Brain pericyte (primary cell): ENCODE measurements around the gene JAKMIP1.

Experiments
- DNase-seq: peaks from one replicate; pipeline ENCODE4 v3.0.0-alpha.2; 2012; ENCODE audit warnings: low read depth, low spot score

JAKMIP1 gene

DNA sequence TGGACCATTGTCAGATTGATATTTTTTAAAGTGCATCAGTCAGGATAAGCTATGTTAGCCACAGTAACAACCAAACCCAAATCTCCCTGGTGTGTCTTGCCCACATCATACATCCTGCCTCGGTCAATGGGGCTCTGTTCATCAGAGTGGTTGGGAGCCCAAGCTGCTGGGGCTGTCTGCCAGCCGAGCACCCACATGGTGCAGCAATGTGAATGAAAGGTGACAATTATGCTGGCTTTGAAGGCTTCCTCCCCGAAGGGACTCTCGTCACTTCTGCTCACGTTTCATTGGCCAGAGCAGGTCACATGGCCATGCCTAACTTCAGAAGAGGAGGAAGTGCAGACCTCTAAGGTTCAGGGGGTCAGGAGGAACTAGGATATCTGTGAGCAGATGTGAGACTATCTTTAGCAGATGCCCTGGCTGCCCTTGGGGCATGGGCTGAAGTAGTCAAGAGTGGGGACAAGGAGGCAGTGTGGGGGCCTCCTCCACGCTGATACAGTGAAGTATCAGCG lies 1.3 kb upstream of the JAKMIP1 start:
- DNase-seq, result no peak

GRCh38 chr4:6200922-6201362 lies 593 bp upstream of the JAKMIP1 start:
- no peak for DNase-seq

- DNase-seq, result no peak
Observed at GRCh38 chr4:6199422-6199921, 877 bp downstream of the JAKMIP1 start.

DNA sequence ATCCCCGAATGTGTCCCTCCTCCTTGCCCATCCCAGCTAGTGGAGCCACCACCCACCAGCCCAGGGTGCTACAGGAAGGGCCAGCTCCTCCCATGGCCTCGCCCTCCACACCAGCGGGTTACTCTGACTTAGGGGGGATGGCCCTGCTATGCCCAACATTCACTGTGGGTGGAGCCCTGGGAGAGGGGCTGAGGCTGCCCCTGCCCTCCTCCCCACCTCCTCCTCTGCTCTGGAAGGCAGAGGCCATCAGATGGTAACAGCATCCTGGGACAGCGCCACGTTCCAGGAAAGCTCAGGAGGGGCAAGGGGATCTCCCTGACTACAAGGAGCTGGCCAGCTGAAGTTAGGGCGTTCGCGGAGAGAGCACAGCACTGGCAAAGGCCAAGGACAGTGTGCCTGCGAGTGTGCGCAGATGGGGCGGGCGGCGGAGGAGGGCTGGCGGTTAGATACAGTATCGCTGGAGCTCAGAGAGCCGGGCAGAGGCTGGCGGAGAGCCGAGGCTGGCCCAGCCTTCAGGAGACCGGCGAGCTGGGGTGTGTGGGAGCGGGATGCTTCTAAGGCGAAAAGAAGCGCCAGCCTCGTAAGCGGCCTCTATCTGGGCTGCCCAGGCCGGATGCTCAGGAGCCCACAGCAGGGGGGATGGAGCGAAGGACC lies 1.5 kb downstream of the JAKMIP1 start:
- no peak for DNase-seq

DNA sequence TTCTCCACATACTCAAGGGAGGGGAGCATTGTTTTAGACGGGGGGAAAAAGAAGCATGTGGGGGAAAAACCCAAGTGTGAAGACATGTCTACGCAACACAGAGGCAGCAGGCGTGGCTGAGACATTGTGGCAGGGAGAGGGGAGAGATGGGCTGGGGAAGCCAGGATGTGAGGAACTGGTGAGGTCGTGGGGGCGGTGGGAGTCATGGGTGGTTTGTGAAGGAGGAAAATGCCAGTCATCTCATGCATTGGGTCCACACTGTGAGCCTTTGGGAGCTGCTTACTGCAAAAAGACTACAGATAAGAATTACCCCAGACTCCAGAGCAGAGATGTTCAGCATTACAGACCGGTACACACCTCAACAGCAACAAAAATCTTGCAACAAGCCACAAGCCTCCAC lies 2.1 kb downstream of the JAKMIP1 start:
- no peak for DNase-seq

- no peak for DNase-seq
Observed at GRCh38 chr4:6197433-6198174, 2.7 kb downstream of the JAKMIP1 start.

GRCh38 chr4:6196871-6197270 lies 3.5 kb downstream of the JAKMIP1 start:
- DNase-seq, result no peak

GRCh38 chr4:6196324-6196723 lies 4.0 kb downstream of the JAKMIP1 start:
- DNase-seq, result no peak

GRCh38 chr4:6195602-6196319 lies 4.6 kb downstream of the JAKMIP1 start:
- DNase-seq, result no peak

DNA sequence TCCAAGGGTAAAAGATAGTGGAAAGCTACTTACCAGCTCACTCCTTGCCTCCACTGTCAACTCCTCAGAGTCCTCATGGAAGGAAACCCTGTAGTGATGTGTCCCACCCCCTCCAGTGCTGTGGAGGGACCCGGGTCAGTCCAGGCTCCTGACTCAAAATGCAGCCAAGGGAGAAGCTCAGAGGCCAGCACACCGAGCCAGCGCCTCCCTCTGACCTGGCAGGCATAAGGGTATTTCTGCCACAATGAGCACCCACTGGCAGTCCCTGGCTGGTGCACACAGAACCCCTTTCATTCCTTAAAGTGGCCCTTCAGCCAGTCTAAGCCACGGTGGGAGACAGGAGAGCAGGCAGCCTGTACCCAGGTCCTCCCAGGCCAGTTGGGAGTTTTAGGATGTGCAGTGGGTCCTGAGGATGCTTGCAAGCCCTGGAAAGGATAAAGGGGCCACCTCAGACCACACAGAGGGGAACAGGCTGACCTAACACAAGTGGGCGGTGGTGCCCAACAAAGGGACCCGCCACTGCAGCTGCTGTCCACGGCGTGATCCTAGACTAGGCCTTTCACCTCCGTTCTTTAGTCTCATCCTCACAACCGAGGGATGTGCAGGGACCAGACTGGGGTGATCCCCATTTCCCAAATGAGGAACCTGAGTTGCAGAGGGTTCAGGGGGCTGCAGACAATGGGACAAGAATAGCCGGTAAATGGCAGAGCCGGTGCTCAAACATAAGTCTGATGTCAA lies 5.7 kb downstream of the JAKMIP1 start:
- no peak for DNase-seq

GRCh38 chr4:6193399-6193798 lies 7.0 kb downstream of the JAKMIP1 start:
- DNase-seq, result no peak

DNA sequence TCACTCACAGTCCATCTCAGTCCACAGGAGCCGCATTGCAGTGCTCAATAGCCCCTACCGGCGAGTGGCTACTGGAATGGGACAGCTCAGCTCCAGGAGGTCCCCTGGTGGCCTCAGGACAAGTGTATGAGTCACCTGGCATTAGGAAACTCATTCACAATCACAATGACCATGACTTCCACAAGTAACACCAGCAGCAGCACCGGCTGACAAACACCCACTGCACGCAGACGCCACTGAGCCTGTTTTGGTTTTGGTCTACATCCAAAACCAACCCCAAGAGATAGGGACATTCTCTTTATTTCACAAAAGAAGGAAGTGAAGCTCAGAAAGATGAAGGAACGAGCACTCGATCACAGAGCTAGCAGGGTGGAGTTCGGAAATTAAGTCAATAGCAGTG lies 8.1 kb downstream of the JAKMIP1 start:
- no peak for DNase-seq

DNA sequence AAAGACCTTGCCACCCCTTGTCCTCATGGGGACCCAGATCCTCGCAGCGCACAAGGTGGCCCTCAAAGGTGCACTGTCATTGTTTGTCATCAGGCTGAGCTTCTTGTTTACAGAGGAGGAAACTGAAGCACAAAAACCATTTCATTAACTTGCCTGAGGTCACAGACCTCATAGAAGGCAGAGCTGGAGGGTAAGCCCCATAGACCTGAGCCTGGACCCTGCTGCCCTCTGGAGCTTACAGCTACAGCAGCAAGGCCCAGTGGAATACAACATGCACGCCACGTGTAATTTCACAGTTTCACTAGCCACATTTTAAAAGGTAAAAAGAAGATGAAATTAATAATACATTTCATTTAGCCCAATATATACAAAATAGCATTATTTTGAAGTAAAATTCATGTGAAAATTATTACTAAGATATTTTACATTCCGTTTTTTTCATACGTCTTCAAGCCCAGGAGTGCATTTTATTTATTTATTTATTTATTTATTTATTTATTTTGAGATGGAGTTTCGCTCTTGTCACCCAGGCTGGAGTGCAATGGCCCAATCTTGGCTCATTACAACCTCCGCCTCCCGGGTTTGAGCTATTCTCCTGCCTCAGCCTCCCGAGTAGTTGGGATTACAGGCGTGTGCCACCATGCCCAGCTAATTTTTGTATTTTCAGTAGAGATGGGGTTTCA lies 8.8 kb downstream of the JAKMIP1 start:
- DNase-seq, result no peak

GRCh38 chr4:6190486-6190885 lies 9.9 kb downstream of the JAKMIP1 start:
- DNase-seq, result no peak

DNA sequence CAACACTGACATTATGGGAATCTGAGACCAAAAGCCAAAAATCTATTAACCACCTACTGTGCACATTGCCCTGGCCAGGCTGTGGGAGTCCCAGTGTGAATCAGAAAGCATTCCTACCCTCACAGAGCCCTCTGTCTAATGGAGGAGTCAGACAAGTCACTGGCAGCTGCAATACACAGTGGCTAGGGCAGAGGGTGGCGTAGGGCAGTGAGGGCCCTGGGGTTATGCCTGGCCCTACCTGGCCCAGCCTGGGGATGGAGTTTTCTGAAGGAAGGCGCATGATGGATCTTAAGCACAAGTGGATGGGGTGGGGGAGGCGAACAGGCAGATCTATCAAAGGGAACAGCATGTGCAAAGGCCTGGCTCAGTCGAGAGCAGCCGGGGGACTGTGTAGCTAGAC lies 10.8 kb downstream of the JAKMIP1 start:
- DNase-seq, result no peak

- no peak for DNase-seq
Observed at GRCh38 chr4:6188687-6189305, 11.6 kb downstream of the JAKMIP1 start.

- no peak for DNase-seq
Observed at GRCh38 chr4:6184169-6184568, 16.2 kb downstream of the JAKMIP1 start.

DNA sequence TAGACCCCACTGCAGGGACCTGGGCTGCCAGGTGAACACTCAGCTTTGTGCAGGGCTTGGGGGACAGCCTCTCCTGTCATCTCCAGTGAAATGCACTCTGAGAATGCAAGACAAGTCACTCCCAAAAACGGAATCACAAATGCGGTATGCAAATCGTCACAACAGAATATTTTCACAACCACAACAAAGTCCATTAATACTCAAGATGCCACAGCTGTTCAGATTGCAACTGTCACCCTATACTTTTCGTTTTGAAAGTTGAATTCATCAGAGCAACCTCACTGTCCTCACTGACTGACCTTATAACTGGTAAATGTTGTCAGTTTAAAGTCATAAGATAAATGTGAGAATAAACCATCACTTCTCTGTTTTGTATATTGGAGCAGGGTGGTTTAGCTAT lies 16.6 kb downstream of the JAKMIP1 start:
- no peak for DNase-seq

DNA sequence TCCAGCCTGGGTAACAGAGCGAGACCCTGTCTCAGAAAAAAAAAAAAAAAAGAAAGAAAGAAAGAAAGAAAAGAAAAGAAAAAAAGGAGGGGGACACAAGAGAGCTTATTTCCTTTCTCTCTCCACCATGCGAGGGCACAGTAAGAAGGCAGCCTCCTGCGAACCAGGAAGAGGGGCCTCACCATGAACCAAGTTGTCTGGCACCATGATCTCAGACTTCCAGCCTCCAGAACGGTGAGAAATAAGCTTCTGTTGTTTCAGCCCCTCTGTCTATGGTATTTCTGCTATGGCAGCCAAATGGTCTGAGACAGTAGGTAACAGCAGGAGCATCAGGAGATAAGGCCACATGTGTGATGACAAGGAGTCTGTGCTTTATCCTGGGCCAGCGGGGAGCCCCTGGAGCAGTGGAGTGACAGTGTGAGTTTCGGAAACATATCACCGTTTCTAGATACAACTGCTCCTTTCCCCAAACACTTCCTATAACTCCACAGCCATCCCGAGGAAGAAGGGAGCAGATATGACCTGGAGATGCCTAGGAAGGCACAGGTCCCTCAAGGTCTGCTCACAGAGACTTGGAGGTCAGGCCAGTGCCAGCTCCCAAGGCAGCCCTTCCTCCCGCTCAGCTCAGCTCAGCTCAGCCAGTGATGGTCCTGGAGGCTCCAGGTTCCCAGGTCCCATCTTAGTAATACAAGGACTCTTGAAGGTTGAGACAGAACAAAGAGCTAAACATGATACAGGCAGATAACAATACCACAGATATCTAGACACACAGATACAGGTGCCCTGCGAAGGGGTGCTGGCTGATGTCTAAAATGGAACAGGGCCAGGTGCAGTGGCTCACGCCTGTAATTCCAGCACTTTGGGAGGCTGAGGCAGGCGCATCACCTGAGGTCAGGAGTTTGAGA lies 17.7 kb downstream of the JAKMIP1 start:
- DNase-seq, result no peak
